Measurements from ENCODE around the gene CFTR. TPM values are rescaled to one million over a fixed set of nuclear protein-coding genes. Genes with fewer than 3 reads are reported as not detected.

The CFTR gene
- polyA plus RNA-seq, 2 of the 4 experiments (the other 2 are of a cell fraction) = 0.13 to 0.31 TPM

Small RNA genes lying within 50 kb of the gene (small RNA-seq; reads per million reads assigned to genes)
- gene AC000111.1 (0 reads per million in 6 experiments), gene AC000111.2 (0 reads per million in 6 experiments)

Other genes with a start within 250 kb of the CFTR start
- not detected in 2 replicates for gene WNT2, start 157.0 kb upstream of the CFTR start, polyA plus RNA-seq (2011; rRNA removed)
- not detected in 3 replicates for gene WNT2, start 157.0 kb upstream of the CFTR start, polyA plus RNA-seq (2017; fragmentation: RNase III; extraction: RNeasy Plus Mini Kit Qiagen cat#74134 plus additional on column Dnase treatment)
- gene ASZ1, start 52.5 kb upstream of the CFTR start, polyA plus RNA-seq (2011; rRNA removed) = not detected in 2 replicates
- gene ASZ1, start 52.5 kb upstream of the CFTR start, polyA plus RNA-seq (2017; fragmentation: RNase III; extraction: RNeasy Plus Mini Kit Qiagen cat#74134 plus additional on column Dnase treatment) = not detected in 3 replicates